MCF 10A (cell line): ENCODE measurements around the gene AIFM2. TPM values are rescaled to one million over a fixed set of nuclear protein-coding genes. Genes with fewer than 3 reads are reported as not detected.

Experiments used
- BruUV-seq: library from RNA; stranded (reverse); fragments of 400-500 nt; replicated peaks from 2 replicates; lab custom pipeline; 2021; lab: Mats Ljungman, UMichigan
- CTCF ChIA-PET: fragments of 300-600 bp; sonication (Branson Sonifier 250); formaldehyde crosslinking; extraction: SDS; loops from one replicate; lab custom pipeline; 2021; ENCODE audit warnings: antibody characterized with exemption, inconsistent platforms; lab: Yijun Ruan, JAX
- POLR2A ChIA-PET: fragments of 300-600, 350-650 bp; sonication (Branson Sonifier 250); formaldehyde crosslinking; extraction: SDS; loops from one replicate; lab custom pipeline; 2020; ENCODE audit warnings: antibody characterized with exemption, inconsistent platforms; lab: Yijun Ruan, JAX
- DNase-seq: peaks from one replicate; pipeline ENCODE4 v3.0.0-alpha.2; 2018; ENCODE audit not compliant: unreplicated experiment
- H3K27ac Mint-ChIP-seq: one replicate; pipeline ENCODE4 v1.8.0; 2022; ENCODE audit warnings: mild to moderate bottlenecking, low read depth, mixed read lengths; ENCODE audit not compliant: unreplicated experiment
- H3K27me3 Mint-ChIP-seq: one replicate; pipeline ENCODE4 v1.8.0; 2022; ENCODE audit warnings: mixed read lengths; ENCODE audit not compliant: insufficient read depth, unreplicated experiment
- H3K36me3 Mint-ChIP-seq: one replicate; pipeline ENCODE4 v1.8.0; 2022; ENCODE audit warnings: mild to moderate bottlenecking, moderate library complexity, mixed read lengths; ENCODE audit not compliant: insufficient read depth, unreplicated experiment
- H3K4me1 Mint-ChIP-seq: one replicate; pipeline ENCODE4 v1.8.0; 2022; ENCODE audit warnings: mixed read lengths; ENCODE audit not compliant: insufficient read depth, unreplicated experiment
- H3K4me3 Mint-ChIP-seq: one replicate; pipeline ENCODE4 v1.8.0; 2022; ENCODE audit warnings: mild to moderate bottlenecking, moderate library complexity, mixed read lengths; ENCODE audit not compliant: unreplicated experiment
- H3K9me3 Mint-ChIP-seq: one replicate; pipeline ENCODE4 v1.8.0; 2022; ENCODE audit warnings: mixed read lengths; ENCODE audit not compliant: unreplicated experiment
- intact Hi-C: fragments of 100-400 bp; cut with micrococcal nuclease; formaldehyde crosslinking; loops from 2 replicates; pipeline ENCODE4 v1.14.1; 2022
- total RNA-seq: library from RNA; stranded (reverse); gene quantifications from 2 replicates; pipeline ENCODE4 v1.2.3, GENCODE V29; 2022
- TF ChIP-seq, protein P1 (sequence below): fragments of 200-600 bp; IDR thresholded peaks from one replicate; pipeline ENCODE4 v1.8.0; 2022; ENCODE audit warnings: antibody characterized with exemption, mild to moderate bottlenecking; ENCODE audit not compliant: unreplicated experiment

AIFM2 gene
- total RNA-seq, 1 experiment from 2014 or later, result 19.2 TPM

GRCh38 chr10:70092389-70092718 is 40.3 kb downstream of the AIFM2 start:
- intact Hi-C loops, result no loop called here
- no TSS peak for BruUV-seq
- POLR2A ChIA-PET, result no interaction called here
- no peaks in the 10 kb centered on the region for H3K27me3 Mint-ChIP-seq
- no peaks in the 10 kb centered on the region for H3K4me1 Mint-ChIP-seq
- peaks cover 34% of the 10 kb centered on the region for H3K36me3 Mint-ChIP-seq
- TF ChIP-seq, protein P1, sequence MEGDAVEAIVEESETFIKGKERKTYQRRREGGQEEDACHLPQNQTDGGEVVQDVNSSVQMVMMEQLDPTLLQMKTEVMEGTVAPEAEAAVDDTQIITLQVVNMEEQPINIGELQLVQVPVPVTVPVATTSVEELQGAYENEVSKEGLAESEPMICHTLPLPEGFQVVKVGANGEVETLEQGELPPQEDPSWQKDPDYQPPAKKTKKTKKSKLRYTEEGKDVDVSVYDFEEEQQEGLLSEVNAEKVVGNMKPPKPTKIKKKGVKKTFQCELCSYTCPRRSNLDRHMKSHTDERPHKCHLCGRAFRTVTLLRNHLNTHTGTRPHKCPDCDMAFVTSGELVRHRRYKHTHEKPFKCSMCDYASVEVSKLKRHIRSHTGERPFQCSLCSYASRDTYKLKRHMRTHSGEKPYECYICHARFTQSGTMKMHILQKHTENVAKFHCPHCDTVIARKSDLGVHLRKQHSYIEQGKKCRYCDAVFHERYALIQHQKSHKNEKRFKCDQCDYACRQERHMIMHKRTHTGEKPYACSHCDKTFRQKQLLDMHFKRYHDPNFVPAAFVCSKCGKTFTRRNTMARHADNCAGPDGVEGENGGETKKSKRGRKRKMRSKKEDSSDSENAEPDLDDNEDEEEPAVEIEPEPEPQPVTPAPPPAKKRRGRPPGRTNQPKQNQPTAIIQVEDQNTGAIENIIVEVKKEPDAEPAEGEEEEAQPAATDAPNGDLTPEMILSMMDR, result no peak
- H3K27ac Mint-ChIP-seq, result no peak overlapping the region
- CTCF ChIA-PET, result interaction anchor here (13.0 kb wide), 1 partner anchor 24 kb away, joined by 107 read pairs; no protein-coding TSS in a partner anchor
- no peak for DNase-seq
- no peaks in the 10 kb centered on the region for H3K9me3 Mint-ChIP-seq
- H3K4me3 Mint-ChIP-seq, result no peak overlapping the region

GRCh38 chr10:70090951-70091350 is 41.7 kb downstream of the AIFM2 start:
- no TSS peak for BruUV-seq
- H3K36me3 Mint-ChIP-seq, result peaks cover 34% of the 10 kb centered on the region
- H3K4me1 Mint-ChIP-seq, result no peaks in the 10 kb centered on the region
- intact Hi-C loops, result no loop called here
- POLR2A ChIA-PET, result no interaction called here
- no peak overlapping the region for H3K4me3 Mint-ChIP-seq
- H3K9me3 Mint-ChIP-seq, result no peaks in the 10 kb centered on the region
- H3K27me3 Mint-ChIP-seq, result no peaks in the 10 kb centered on the region
- no peak overlapping the region for H3K27ac Mint-ChIP-seq
- TF ChIP-seq, protein P1, result no peak
- CTCF ChIA-PET, result interaction anchor here (0.6 to 13.0 kb wide), 2 partner anchors 25 to 274 kb away, joined by 4 to 107 read pairs; no protein-coding TSS in a partner anchor
- DNase-seq, result no peak

GRCh38 chr10:70090013-70090412 is 42.6 kb downstream of the AIFM2 start:
- Mint-ChIP-seq H3K4me3 (no peak overlapping the region), H3K4me1 (no peaks in the 10 kb centered on the region), H3K27me3 (no peaks in the 10 kb centered on the region), H3K36me3 (peaks cover 33% of the 10 kb centered on the region), H3K9me3 (no peaks in the 10 kb centered on the region), H3K27ac (no peak overlapping the region)
- ChIA-PET POLR2A (interaction anchor here (0.7 kb wide), 1 partner anchor 28 kb away, joined by 4 read pairs; no protein-coding TSS in a partner anchor), CTCF (interaction anchor here (1.2 to 13.0 kb wide), 2 partner anchors 26 to 207 kb away, joined by 3 to 107 read pairs; no protein-coding TSS in a partner anchor)
- TF ChIP-seq, protein P1, result no peak
- no TSS peak for BruUV-seq
- intact Hi-C loops, result no loop called here
- no peak for DNase-seq

DNA sequence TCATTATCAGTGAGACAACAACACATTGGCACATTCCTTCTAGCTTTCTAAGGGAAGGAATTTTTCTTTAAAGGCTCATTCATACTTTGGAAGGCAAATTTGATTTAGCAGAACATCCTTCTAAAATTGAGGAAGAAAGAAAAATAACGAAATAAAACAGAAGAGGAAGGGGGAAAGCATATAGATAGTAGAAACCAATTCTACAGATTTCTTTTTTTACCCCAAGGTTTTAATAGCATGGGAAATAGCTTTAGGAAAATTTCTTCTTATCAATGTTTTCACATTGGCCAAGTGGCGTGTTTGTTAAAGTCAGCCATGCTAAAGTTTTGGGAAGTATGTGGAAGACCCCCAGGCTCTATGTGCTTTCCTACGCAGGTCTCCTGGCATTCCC is 44.3 kb downstream of the AIFM2 start:
- Mint-ChIP-seq H3K27me3 (no peaks in the 10 kb centered on the region), H3K36me3 (peaks cover 16% of the 10 kb centered on the region), H3K4me1 (no peaks in the 10 kb centered on the region), H3K27ac (no peak overlapping the region), H3K4me3 (no peak overlapping the region), H3K9me3 (no peaks in the 10 kb centered on the region)
- TF ChIP-seq, protein P1, result no peak
- CTCF ChIA-PET, result no interaction called here
- POLR2A ChIA-PET, result no interaction called here
- BruUV-seq, result no TSS peak
- no peak for DNase-seq
- intact Hi-C loops, result no loop called here
